ENCODE data around the gene RTF1. TPM values are rescaled to one million over a fixed set of nuclear protein-coding genes. Genes with fewer than 3 reads are reported as not detected.

The RTF1 gene
- polyA plus RNA-seq, 1 donor (not counting 4 experiments of a cell fraction or from before 2014, with no cell fraction given), result 28.5 TPM

DNA sequence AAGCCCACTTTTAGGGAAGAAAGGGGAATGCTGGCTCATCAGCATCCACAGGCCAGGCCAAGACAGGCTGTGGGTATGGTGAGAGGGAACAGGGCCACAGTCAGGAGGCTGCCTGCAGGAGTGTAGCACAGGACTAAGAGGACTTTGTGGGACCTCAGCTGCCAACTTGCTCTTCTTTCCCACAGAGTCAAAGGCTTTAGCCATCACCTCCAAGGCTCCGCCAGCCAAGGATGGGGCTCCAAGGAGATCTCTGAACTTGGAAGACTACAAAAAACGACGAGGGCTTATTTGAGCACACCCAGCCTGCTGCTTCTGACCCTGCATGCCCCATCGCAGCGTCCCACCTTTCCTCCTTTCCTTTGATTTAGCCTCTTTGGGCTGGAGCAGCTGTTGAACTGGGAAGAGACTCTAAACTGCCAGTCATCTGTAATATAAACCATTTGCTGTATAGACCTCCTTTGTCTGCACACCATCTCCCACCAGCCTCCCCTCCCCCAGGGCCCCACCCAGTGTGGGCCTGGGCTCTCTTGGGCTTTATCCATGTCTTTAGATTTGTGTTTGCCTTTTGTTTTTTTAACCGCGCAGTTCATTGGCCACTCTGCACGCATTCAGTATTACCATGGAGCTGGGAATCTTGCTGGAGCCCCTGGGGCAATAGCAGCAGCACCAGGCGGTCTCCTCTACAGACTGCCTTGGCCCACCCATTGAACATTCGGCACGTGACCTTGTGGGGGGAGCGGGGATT is 63.7 kb downstream of the RTF1 start:
- Histone ChIP-seq H3K4me2 (ENCODE audit: control insufficient read depth, extremely low read depth, insufficient read depth, low read depth, low read length) (no peak overlapping the region), H3K79me2 (ENCODE audit: control insufficient read depth, insufficient read depth, low read length) (no peaks in the 10 kb centered on the region), H4K20me1 (ENCODE audit: control insufficient read depth, extremely low read depth, insufficient read depth, low read length) (no peaks in the 10 kb centered on the region), H3K27me3 (ENCODE audit: control insufficient read depth, extremely low read depth, insufficient read depth, low read length) (no peaks in the 10 kb centered on the region), H2AFZ (ENCODE audit: control insufficient read depth, low read length) (no peak overlapping the region), H3K4me3 (ENCODE audit: control insufficient read depth in 2 of 3, extremely low read depth in 1 of 3, insufficient read depth in 2 of 3, low read depth in 1 of 3, low read length in 3 of 3) (no peak overlapping the region), H3K27ac (ENCODE audit: control insufficient read depth, insufficient read depth, low read length) (no peak overlapping the region), H3K36me3 (ENCODE audit: control insufficient read depth in 2 of 2, extremely low read depth in 1 of 2, insufficient read depth in 2 of 2, low read length in 2 of 2) (peaks cover 20 to 34% of the 10 kb centered on the region in 2 experiments), H3K9me1 (ENCODE audit: control insufficient read depth, extremely low read depth, insufficient read depth, low read length) (no peaks in the 10 kb centered on the region), H3K9me3 (ENCODE audit: control insufficient read depth, low read depth, low read length) (no peaks in the 10 kb centered on the region), H3K9ac (ENCODE audit: control insufficient read depth, extremely low read depth, insufficient read depth, low read length) (no peak overlapping the region), H3K4me1 (ENCODE audit: control insufficient read depth, extremely low read depth, insufficient read depth, low read length) (peaks cover 3% of the 10 kb centered on the region)
- FAIRE-seq (no peak), DNase-seq (ENCODE audit: low read depth, low spot score) (no peak)
- TF ChIP-seq EZH2 (IDR thresholded peaks at IDR 0.05; ENCODE audit: low read length), result no peak
- TF ChIP-seq, protein P1, sequence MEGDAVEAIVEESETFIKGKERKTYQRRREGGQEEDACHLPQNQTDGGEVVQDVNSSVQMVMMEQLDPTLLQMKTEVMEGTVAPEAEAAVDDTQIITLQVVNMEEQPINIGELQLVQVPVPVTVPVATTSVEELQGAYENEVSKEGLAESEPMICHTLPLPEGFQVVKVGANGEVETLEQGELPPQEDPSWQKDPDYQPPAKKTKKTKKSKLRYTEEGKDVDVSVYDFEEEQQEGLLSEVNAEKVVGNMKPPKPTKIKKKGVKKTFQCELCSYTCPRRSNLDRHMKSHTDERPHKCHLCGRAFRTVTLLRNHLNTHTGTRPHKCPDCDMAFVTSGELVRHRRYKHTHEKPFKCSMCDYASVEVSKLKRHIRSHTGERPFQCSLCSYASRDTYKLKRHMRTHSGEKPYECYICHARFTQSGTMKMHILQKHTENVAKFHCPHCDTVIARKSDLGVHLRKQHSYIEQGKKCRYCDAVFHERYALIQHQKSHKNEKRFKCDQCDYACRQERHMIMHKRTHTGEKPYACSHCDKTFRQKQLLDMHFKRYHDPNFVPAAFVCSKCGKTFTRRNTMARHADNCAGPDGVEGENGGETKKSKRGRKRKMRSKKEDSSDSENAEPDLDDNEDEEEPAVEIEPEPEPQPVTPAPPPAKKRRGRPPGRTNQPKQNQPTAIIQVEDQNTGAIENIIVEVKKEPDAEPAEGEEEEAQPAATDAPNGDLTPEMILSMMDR (optimal IDR thresholded peaks at IDR 0.05 in 1 of 3, IDR thresholded peaks at IDR 0.05 in 1 of 3, conservative IDR thresholded peaks at IDR 0.05 in 1 of 3; ENCODE audit: extremely low read depth in 1 of 3, insufficient read depth in 2 of 3, low read length in 3 of 3), result no peak
- dilution Hi-C loops (cut with MboI; ENCODE audit: extremely low pct_ligation_motif_present, low sequenced_read_pairs), result no loop called here

DNA sequence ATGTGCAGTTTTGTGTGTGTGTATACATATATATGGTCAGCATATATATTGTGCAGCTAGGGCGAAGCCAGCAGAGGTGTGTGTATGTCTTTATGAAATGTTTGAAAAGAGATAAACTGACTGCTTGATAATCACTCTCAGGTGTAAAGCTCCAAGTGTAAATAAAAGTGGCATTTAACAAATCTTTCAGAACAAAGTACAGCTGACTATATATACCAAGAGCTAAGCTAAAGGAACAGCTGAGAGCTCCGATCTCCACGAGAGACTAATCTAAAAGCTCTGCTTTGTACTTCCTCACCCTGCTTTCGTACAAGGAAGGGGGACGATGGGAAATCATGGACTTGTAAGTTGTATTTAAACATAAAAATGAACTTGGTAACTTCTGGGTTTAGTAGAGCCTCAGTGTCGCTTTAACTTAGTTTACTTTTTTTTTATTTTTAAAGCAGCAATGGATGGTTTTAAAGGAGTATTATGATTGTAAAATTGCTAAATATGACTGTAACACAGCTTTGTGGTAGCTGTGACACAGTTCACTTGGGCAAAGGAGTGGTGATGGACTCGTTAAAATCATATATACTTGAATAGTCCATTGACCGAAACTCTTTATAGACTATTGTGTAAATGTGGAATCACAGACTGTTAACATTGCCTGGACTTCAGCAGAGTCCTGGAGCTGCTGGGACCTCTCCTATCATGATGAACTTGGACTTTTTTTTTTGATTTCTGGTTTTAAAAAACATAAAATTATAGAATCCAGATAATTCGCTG is 65.4 kb downstream of the RTF1 start:
- no peak for FAIRE-seq
- H3K4me2 ChIP-seq (ENCODE audit: control insufficient read depth, extremely low read depth, insufficient read depth, low read depth, low read length), result no peak overlapping the region
- no peak for DNase-seq (ENCODE audit: low read depth, low spot score)
- no peak overlapping the region for H3K27ac ChIP-seq (ENCODE audit: control insufficient read depth, insufficient read depth, low read length)
- no peak overlapping the region for H3K9ac ChIP-seq (ENCODE audit: control insufficient read depth, extremely low read depth, insufficient read depth, low read length)
- H3K4me3 ChIP-seq (ENCODE audit: control insufficient read depth in 2 of 3, extremely low read depth in 1 of 3, insufficient read depth in 2 of 3, low read depth in 1 of 3, low read length in 3 of 3), result no peak overlapping the region
- no peaks in the 10 kb centered on the region for H3K79me2 ChIP-seq (ENCODE audit: control insufficient read depth, insufficient read depth, low read length)
- H3K4me1 ChIP-seq (ENCODE audit: control insufficient read depth, extremely low read depth, insufficient read depth, low read length), result no peaks in the 10 kb centered on the region
- no peaks in the 10 kb centered on the region for H3K9me3 ChIP-seq (ENCODE audit: control insufficient read depth, low read depth, low read length)
- dilution Hi-C loops (cut with MboI; ENCODE audit: extremely low pct_ligation_motif_present, low sequenced_read_pairs), result no loop called here
- no peaks in the 10 kb centered on the region for H3K27me3 ChIP-seq (ENCODE audit: control insufficient read depth, extremely low read depth, insufficient read depth, low read length)
- no peak overlapping the region for H2AFZ ChIP-seq (ENCODE audit: control insufficient read depth, low read length)
- H3K9me1 ChIP-seq (ENCODE audit: control insufficient read depth, extremely low read depth, insufficient read depth, low read length), result no peaks in the 10 kb centered on the region
- H3K36me3 ChIP-seq (ENCODE audit: control insufficient read depth in 2 of 2, extremely low read depth in 1 of 2, insufficient read depth in 2 of 2, low read length in 2 of 2), result peaks cover 14 to 19% of the 10 kb centered on the region in 2 experiments
- no peak for TF ChIP-seq EZH2 (IDR thresholded peaks at IDR 0.05; ENCODE audit: low read length)
- TF ChIP-seq, protein P1 (optimal IDR thresholded peaks at IDR 0.05 in 1 of 3, IDR thresholded peaks at IDR 0.05 in 1 of 3, conservative IDR thresholded peaks at IDR 0.05 in 1 of 3; ENCODE audit: extremely low read depth in 1 of 3, insufficient read depth in 2 of 3, low read length in 3 of 3), result no peak
- no peaks in the 10 kb centered on the region for H4K20me1 ChIP-seq (ENCODE audit: control insufficient read depth, extremely low read depth, insufficient read depth, low read length)

All from keratinocyte (primary cell).